HCT116 (cell line): Measurements from ENCODE around the gene MGP. TPM values are rescaled to one million over a fixed set of nuclear protein-coding genes. Genes with fewer than 3 reads are reported as not detected.

Source experiments
- ATAC-seq: fragments of 200-7000 bp; cut with Tn5 transposase; 2 replicates; pipeline ENCODE4 v1.9.1; 2020; ENCODE audit warnings: mild to moderate bottlenecking, moderate library complexity
- BruUV-seq: library from RNA; stranded (reverse); fragments of 400-500 nt; replicated peaks from 2 replicates; lab custom pipeline; 2021; lab: Mats Ljungman, UMichigan
- CTCF ChIA-PET: fragments of 300-600 bp; sonication (Branson Sonifier 250); formaldehyde crosslinking; loops from one replicate; lab custom pipeline; 2021; ENCODE audit warnings: antibody characterized with exemption; lab: Charles Lee
- POLR2A ChIA-PET: fragments of 300-600, 350-600 bp; sonication (Branson Sonifier 250); formaldehyde crosslinking; loops from one replicate; lab custom pipeline; 2021; ENCODE audit warnings: antibody characterized with exemption; lab: Charles Lee
- RAD21 ChIA-PET, 2 experiments: fragments of 300-600 bp; sonication (Branson Sonifier 250); formaldehyde crosslinking; loops; one replicate each; lab custom pipeline; 2023; ENCODE audit warnings: low total read pairs in 2 of 2; ENCODE audit not compliant: uncharacterized antibody in 2 of 2, unreplicated experiment in 2 of 2, low non-redundant PET in 1 of 2; lab: Charles Lee
- DNase-seq: peaks from one replicate; pipeline ENCODE4 v3.0.0-alpha.2; 2010; ENCODE audit warnings: low read depth, low spot score
- H2AFZ ChIP-seq: fragments of 200-600 bp; shearing (Covaris generic), sonication (generic); 2 replicates; pipeline ENCODE4 v1.6.1; 2017; ENCODE audit warnings: low read depth, mixed run types, mixed read lengths, antibody characterized with exemption, low read length; ENCODE audit not compliant: poor library complexity, severe bottlenecking
- H3K27ac ChIP-seq: 2 replicates; pipeline ENCODE4 v1.5.1; 2012; ENCODE audit warnings: low read depth, low read length
- H3K27me3 ChIP-seq: fragments of 200-600 bp; sonication (generic); 2 replicates; pipeline ENCODE4 v1.6.1; 2016; ENCODE audit warnings: mixed run types, low read length, mixed read lengths; ENCODE audit not compliant: insufficient read depth
- H3K36me3 ChIP-seq, 2 experiments: fragments of 200-500 bp in 1 of 2; fragments of 200-600 bp in 1 of 2; sonication (Bioruptor generic) in 1 of 2; sonication (generic) in 1 of 2; 2 replicates each; pipeline versions ENCODE4 v1.5.1 to v1.6.1; 2014 to 2016; ENCODE audit warnings: low read length in 2 of 2, inconsistent platforms in 1 of 2, mixed read lengths in 1 of 2, mixed run types in 1 of 2; ENCODE audit not compliant: insufficient read depth in 2 of 2, control insufficient read depth in 1 of 2
- H3K4me1 ChIP-seq, 2 experiments: fragments of 200-600 bp in 1 of 2; sonication (generic) in 1 of 2; 2 replicates each; pipeline versions ENCODE4 v1.5.1 to v1.6.1; 2012 to 2017; ENCODE audit warnings: low read length in 2 of 2, inconsistent platforms in 1 of 2, mild to moderate bottlenecking in 1 of 2, mixed read lengths in 1 of 2, mixed run types in 1 of 2, moderate library complexity in 1 of 2; ENCODE audit not compliant: insufficient read depth in 2 of 2, control insufficient read depth in 1 of 2
- H3K4me2 ChIP-seq: fragments of 200-600 bp; sonication (generic); 2 replicates; pipeline ENCODE4 v1.6.1; 2017; ENCODE audit warnings: mixed run types, low read length, mixed read lengths
- H3K4me3 ChIP-seq, 2 experiments: fragments of 200-600 bp in 1 of 2; sonication (generic) in 1 of 2; replicated peaks in 1 of 2; 2 replicates each; pipeline ENCODE4 v1.5.1; 2011 to 2016; ENCODE audit warnings: low read length in 2 of 2, control low read depth in 1 of 2, low read depth in 1 of 2, mild to moderate bottlenecking in 1 of 2, mixed read lengths in 1 of 2, mixed run types in 1 of 2
- H3K79me2 ChIP-seq: fragments of 200-600 bp; sonication (generic); 2 replicates; pipeline ENCODE4 v1.6.1; 2017; ENCODE audit warnings: mild to moderate bottlenecking, mixed run types, low read length, moderate library complexity, mixed read lengths; ENCODE audit not compliant: insufficient read depth
- H3K9ac ChIP-seq: fragments of 200-600 bp; sonication (generic); 2 replicates; pipeline ENCODE4 v1.6.1; 2016; ENCODE audit warnings: low read length, mixed read lengths
- H3K9me2 ChIP-seq: fragments of 200-600 bp; sonication (generic), shearing (Covaris generic); 2 replicates; pipeline ENCODE4 v1.6.1; 2017; ENCODE audit warnings: mixed run types, mild to moderate bottlenecking, moderate library complexity; ENCODE audit not compliant: insufficient read depth
- H3K9me3 ChIP-seq, 2 experiments: fragments of 200-500 bp in 1 of 2; fragments of 200-600 bp in 1 of 2; sonication (Bioruptor generic) in 1 of 2; sonication (generic) in 1 of 2; 2 replicates each; pipeline ENCODE4 v1.6.1; 2014 to 2017; ENCODE audit warnings: low read length in 2 of 2, mixed read lengths in 2 of 2, inconsistent platforms in 1 of 2, low read depth in 1 of 2, mild to moderate bottlenecking in 1 of 2, mixed run types in 1 of 2, moderate library complexity in 1 of 2; ENCODE audit not compliant: control insufficient read depth in 1 of 2, insufficient read depth in 1 of 2
- H4K20me1 ChIP-seq: fragments of 200-600 bp; sonication (generic), shearing (Covaris generic); 2 replicates; pipeline ENCODE4 v1.6.1; 2017; ENCODE audit warnings: mixed run types, mild to moderate bottlenecking, moderate library complexity; ENCODE audit not compliant: insufficient read depth
- ATF3 ChIP-seq: IDR thresholded peaks from 2 replicates; pipeline ENCODE4 v1.6.1; 2012
- CBX3 ChIP-seq: IDR thresholded peaks from 2 replicates; pipeline ENCODE4 v1.6.1; 2012; ENCODE audit warnings: low read depth
- CEBPB ChIP-seq: IDR thresholded peaks from 2 replicates; pipeline ENCODE4 v1.6.1; 2012; ENCODE audit warnings: low read depth
- FOSL1 ChIP-seq: IDR thresholded peaks from 2 replicates; pipeline ENCODE4 v1.6.1; 2012; ENCODE audit warnings: low read depth
- JUND ChIP-seq: IDR thresholded peaks from 2 replicates; pipeline ENCODE4 v1.6.1; 2012
- MAX ChIP-seq: IDR thresholded peaks from 2 replicates; pipeline ENCODE4 v1.6.1; 2012
- POLR2A ChIP-seq: IDR thresholded peaks from 2 replicates; pipeline ENCODE4 v1.7.0; 2011; ENCODE audit warnings: borderline replicate concordance; ENCODE audit not compliant: insufficient read depth, insufficient read length; ENCODE audit errors: extremely low read depth
- RAD21 ChIP-seq: IDR thresholded peaks from 2 replicates; pipeline ENCODE4 v1.6.1; 2012; ENCODE audit warnings: low read depth, mild to moderate bottlenecking
- REST ChIP-seq: IDR thresholded peaks from 2 replicates; pipeline ENCODE4 v1.6.1; 2012; ENCODE audit warnings: low read depth
- SIN3A ChIP-seq: IDR thresholded peaks from 2 replicates; pipeline ENCODE4 v1.6.1; 2012; ENCODE audit warnings: low read depth
- SP1 ChIP-seq: IDR thresholded peaks from 2 replicates; pipeline ENCODE4 v1.6.1; 2012; ENCODE audit warnings: low read depth
- SRF ChIP-seq: IDR thresholded peaks from 2 replicates; pipeline ENCODE4 v1.6.1; 2012; ENCODE audit warnings: low read depth
- TCF7L2 ChIP-seq: IDR thresholded peaks from 2 replicates; pipeline ENCODE4 v1.7.0; 2011; ENCODE audit warnings: borderline replicate concordance, inconsistent platforms; ENCODE audit not compliant: insufficient read depth, insufficient read length; ENCODE audit errors: extremely low read depth
- YY1 ChIP-seq: IDR thresholded peaks from 2 replicates; pipeline ENCODE4 v1.6.1; 2011; ENCODE audit warnings: low read length, low read depth, moderate library complexity, mild to moderate bottlenecking; ENCODE audit not compliant: insufficient replicate concordance; ENCODE audit errors: extremely low read depth
- ZBTB33 ChIP-seq: IDR thresholded peaks from 2 replicates; pipeline ENCODE4 v1.6.1; 2011; ENCODE audit warnings: mild to moderate bottlenecking, low read length, moderate library complexity; ENCODE audit not compliant: insufficient replicate concordance; ENCODE audit errors: extremely low read depth
- intact Hi-C: fragments of 100-400 bp; cut with micrococcal nuclease; formaldehyde crosslinking; loops from 2 replicates; pipeline ENCODE4 v1.10.0; 2022
- total RNA-seq: library from RNA; stranded (reverse); gene quantifications from one replicate; pipeline ENCODE4 v1.2.1, GENCODE V29; 2021; ENCODE audit not compliant: unreplicated experiment

The MGP gene
- total RNA-seq, 1 experiment from 2014 or later, result 1.3 TPM

GRCh38 chr12:14886271-14886670 lies 617 bp upstream of the MGP start:
- ChIA-PET CTCF (no interaction called here), POLR2A (interaction anchor here (1.1 kb wide), 1 partner anchor 15 kb away, joined by 3 read pairs; no protein-coding TSS in a partner anchor), RAD21 (no interaction called here)
- intact Hi-C loops, result no loop called here
- TF ChIP-seq FOSL1 (no peak), MAX (no peak), CEBPB (no peak), TCF7L2 (no peak), RAD21 (no peak), ATF3 (no peak), CBX3 (no peak)
- no peaks in the 10 kb centered on the region; a peak in 1 of 4 replicates for H3K4me1 ChIP-seq
- no peak overlapping the region for H3K9ac ChIP-seq
- no peaks in the 10 kb centered on the region for H3K9me3 ChIP-seq
- H2AFZ ChIP-seq, result no peak overlapping the region
- H3K27me3 ChIP-seq, result no peaks in the 10 kb centered on the region
- H3K27ac ChIP-seq, result no peak overlapping the region
- no peaks in the 10 kb centered on the region for H3K79me2 ChIP-seq
- no TSS peak for BruUV-seq
- no peaks in the 10 kb centered on the region for H3K36me3 ChIP-seq
- ATAC-seq, result no peak
- H3K4me3 ChIP-seq, result no peak overlapping the region
- H4K20me1 ChIP-seq, result no peaks in the 10 kb centered on the region; the same call in 1 of the 2 replicates
- no peaks in the 10 kb centered on the region for H3K9me2 ChIP-seq
- DNase-seq, result no peak
- H3K4me2 ChIP-seq, result no peak overlapping the region

- H3K4me3 ChIP-seq, result no peak overlapping the region
- no peak for ATAC-seq
- H4K20me1 ChIP-seq, result no peaks in the 10 kb centered on the region; the same call in 1 of the 2 replicates
- H3K4me1 ChIP-seq, result no peaks in the 10 kb centered on the region; a peak in 1 of 4 replicates
- H3K27ac ChIP-seq, result no peak overlapping the region
- H2AFZ ChIP-seq, result no peak overlapping the region
- BruUV-seq, result no TSS peak
- intact Hi-C loops, result no loop called here
- H3K79me2 ChIP-seq, result no peaks in the 10 kb centered on the region
- RAD21 ChIA-PET, result no interaction called here
- no peak for DNase-seq
- H3K27me3 ChIP-seq, result no peaks in the 10 kb centered on the region
- 0 out of 2 replicates have a peak overlapping the region, but pooled peaks have one; percentile 5 for H3K4me2 ChIP-seq
- H3K9me3 ChIP-seq, result no peaks in the 10 kb centered on the region
- no peaks in the 10 kb centered on the region for H3K9me2 ChIP-seq
- CTCF ChIA-PET, result interaction anchor here (1.2 kb wide), 1 partner anchor 11 kb away, joined by 3 read pairs; no protein-coding TSS in a partner anchor
- POLR2A ChIA-PET, result no interaction called here
- H3K36me3 ChIP-seq, result no peaks in the 10 kb centered on the region
- H3K9ac ChIP-seq, result no peak overlapping the region
- TF ChIP-seq FOSL1, result no peak
- TF ChIP-seq JUND, result no peak
- no peak for TF ChIP-seq SIN3A
- no peak for TF ChIP-seq POLR2A
- TF ChIP-seq YY1, result no peak
- TF ChIP-seq SP1, result no peak
- no peak for TF ChIP-seq CBX3
- TF ChIP-seq RAD21, result no peak
- no peak for TF ChIP-seq ATF3
- TF ChIP-seq ZBTB33, result no peak
- TF ChIP-seq REST, result no peak
- TF ChIP-seq SRF, result no peak
Observed at GRCh38 chr12:14884458-14884878, 1.2 kb downstream of the MGP start.
